Pericardium fibroblast (primary cell): ENCODE measurements around the gene NSFL1C. TPM values are rescaled to one million over a fixed set of nuclear protein-coding genes. Genes with fewer than 3 reads are reported as not detected.

ENCODE experiments used
- total RNA-seq: library from RNA; depleted of rRNA; stranded (reverse); fragments of >200 nt; gene quantifications from 2 replicates; pipeline ENCODE4 v1.2.3, GENCODE V29; 2015

NSFL1C gene
- total RNA-seq = 25.4 and 27.8 TPM in 2 replicates

GRCh38 chr20:1466211-1467081, at the start of gene NSFL1C:
TSS of gene NSFL1C (minus strand) at chr20:1466849. CDS start at chr20:1466824, 25 bp downstream.

GRCh38 chr20:1491281-1491840, 24.7 kb upstream of the NSFL1C start, which contains the start of gene SIRPB2:
TSS of gene SIRPB2 (minus strand) at chr20:1491420. CDS start at chr20:1491359, 61 bp downstream.

GRCh38 chr20:1392693-1393506, 73.7 kb downstream of the NSFL1C start, which contains the start of gene FKBP1A:
TSS of gene FKBP1A (minus strand) at chr20:1393054. CDS start at chr20:1392998, 56 bp downstream.

Other genes with a start within 250 kb of the NSFL1C start
- gene RAD21L1, start 240.8 kb downstream of the NSFL1C start, total RNA-seq = not detected in 2 replicates
- 4.4 and 7.4 TPM in 2 replicates for gene SNPH, start 200.6 kb downstream of the NSFL1C start, total RNA-seq
- 1.8 and 5.8 TPM in 2 replicates for gene SDCBP2, start 137.7 kb downstream of the NSFL1C start, total RNA-seq
- 94.6 and 124 TPM in 2 replicates for gene FKBP1A, start 73.8 kb downstream of the NSFL1C start, total RNA-seq
- not detected in 2 replicates for gene SIRPB2, start 24.6 kb upstream of the NSFL1C start, total RNA-seq
- gene SIRPD, start 90.9 kb upstream of the NSFL1C start, total RNA-seq = not detected in 2 replicates
- gene SIRPB1, start 153.2 kb upstream of the NSFL1C start, total RNA-seq = 0.77 and 1.9 TPM in 2 replicates
- gene SIRPG, start 190.9 kb upstream of the NSFL1C start, total RNA-seq = not detected in 2 replicates